Right renal pelvis (tissue), 4 donors: ENCODE results near the gene RMND5A. TPM values are rescaled to one million over a fixed set of nuclear protein-coding genes. Genes with fewer than 3 reads are reported as not detected.

Experiments
- DNase-seq, 4 donors: peaks; one replicate each; pipeline ENCODE4 v3.0.0-alpha.2; 2013; ENCODE audit warnings: low read depth in 4 of 4, low spot score in 3 of 4, missing footprints in 1 of 4
- polyA plus RNA-seq, 4 donors: library from polyadenylated mRNA; unstranded; fragments of 120-200 nt; gene quantifications; one replicate each; pipeline ENCODE4 v1.2.1, GENCODE V29; 2013; ENCODE audit not compliant: insufficient read length in 4 of 4

RMND5A gene
- polyA plus RNA-seq, 4 donors, result 52.3 to 68.4 (median 63.4) TPM

DNA sequence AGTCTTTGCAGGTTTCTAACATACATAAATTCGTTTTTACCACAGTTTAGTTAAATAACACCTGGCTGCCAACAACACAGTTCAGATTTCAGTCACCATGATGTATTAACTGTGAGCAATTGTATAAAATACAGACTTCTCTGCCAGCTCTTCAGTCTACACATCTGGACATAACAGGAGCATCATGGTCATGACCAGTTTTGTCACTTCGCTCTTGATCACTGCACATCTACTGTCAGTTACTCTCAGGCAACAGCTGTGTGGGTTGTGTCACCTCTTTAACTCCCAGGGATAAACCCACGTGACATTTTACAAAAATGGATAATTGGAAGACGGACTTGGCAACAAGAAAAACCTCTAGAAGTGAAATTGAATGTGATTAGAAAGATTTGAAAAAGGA, 40.3 kb downstream of the RMND5A start:
- no peak for DNase-seq

- peak in 1 of 4 donors; percentile 12 for DNase-seq
Measured at GRCh38 chr2:86764661-86765309, 44.7 kb downstream of the RMND5A start.

- no peak for DNase-seq
Measured at GRCh38 chr2:86765310-86765695, 45.2 kb downstream of the RMND5A start.

GRCh38 chr2:86768189-86768949, 48.3 kb downstream of the RMND5A start:
- DNase-seq, result no peak

DNA sequence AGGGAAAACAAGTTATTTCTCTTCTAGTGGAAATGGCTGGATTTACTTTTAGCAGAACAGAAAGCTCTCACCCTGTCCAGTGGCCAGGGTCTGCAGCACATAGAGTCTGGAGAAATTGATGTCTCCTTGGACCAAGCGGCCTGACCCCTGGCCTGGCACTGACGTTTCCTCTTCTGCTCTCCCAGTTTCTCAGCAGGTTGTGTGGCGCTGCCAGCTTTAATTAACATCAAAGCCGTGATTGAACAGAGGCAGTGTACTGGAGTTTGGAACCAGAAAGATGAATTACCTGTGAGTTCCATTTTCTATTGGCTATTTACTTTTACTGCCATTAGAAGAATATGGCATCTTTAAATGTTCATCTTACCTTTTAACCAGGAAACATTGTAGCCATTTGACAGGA, 49.7 kb downstream of the RMND5A start:
- DNase-seq, result no peak

DNA sequence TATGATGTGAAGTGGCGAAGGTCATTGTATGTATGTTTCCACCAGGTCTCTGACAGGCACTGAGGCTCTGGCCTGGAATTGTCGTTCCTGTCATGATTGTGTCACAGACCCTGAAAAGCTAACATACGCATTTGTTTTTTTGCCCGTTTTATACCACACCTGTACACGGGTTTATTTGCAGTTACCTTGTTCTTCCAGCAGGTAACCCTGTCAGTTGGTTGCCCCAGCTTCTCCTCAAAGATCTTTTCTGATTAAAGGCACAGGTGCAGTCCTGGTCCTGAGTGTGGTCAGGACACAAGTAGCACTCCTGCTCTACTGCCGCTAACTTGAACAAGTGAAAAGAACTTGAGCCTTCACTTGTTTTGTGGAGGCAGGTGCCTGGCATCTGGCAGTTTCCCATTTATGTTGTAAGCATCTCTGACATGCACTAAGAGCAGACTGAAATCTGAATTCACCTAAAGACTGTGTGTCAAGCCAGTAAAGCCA, 50.8 kb downstream of the RMND5A start:
- DNase-seq, result no peak

DNA sequence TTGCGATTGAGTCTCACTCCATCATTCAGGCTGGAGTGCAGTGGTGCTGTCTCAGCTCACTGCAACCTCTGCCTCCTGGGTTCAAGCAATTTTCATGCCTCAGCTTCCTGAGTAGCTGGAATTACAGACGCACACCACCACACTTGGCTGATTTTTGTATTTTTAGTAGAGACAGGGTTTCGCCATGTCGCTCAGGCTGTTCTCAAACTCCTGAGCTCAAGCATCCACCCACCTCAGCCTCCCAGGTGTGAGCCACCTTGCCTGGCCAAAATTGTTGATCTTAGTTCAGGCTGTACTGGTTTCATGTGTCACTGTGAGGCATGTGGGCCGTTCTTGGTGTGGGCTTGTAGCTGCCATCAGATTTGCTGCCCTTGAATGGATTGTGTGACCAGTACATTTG, 52.5 kb downstream of the RMND5A start:
- no peak for DNase-seq

- no peak for DNase-seq
Measured at GRCh38 chr2:86774862-86775261, 54.8 kb downstream of the RMND5A start.

- DNase-seq, result no peak
Measured at GRCh38 chr2:86775338-86775737, 55.2 kb downstream of the RMND5A start.

- DNase-seq, result no peak
Measured at GRCh38 chr2:86776532-86776931, 56.4 kb downstream of the RMND5A start.

- no peak for DNase-seq
Measured at GRCh38 chr2:86778957-86779356, 58.9 kb downstream of the RMND5A start.

DNA sequence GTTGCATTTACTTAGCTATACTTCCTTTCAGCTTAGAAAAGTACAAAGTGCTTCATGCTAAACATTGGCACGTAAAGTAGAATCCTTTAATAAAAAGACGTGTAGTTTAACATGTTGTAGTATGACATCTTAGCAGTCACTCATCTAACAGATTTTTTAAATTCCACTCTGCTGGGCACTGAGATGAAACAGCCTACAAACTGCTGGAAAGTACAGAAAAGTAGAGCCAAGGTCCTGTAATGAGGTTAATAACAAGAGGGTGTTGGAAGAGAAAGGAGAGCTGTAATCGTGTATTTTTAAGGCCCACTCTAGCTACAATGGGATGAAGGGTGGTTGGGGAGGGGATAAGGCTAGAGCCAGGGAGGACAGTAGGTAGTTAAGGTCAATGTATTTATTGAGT, 59.9 kb downstream of the RMND5A start:
- DNase-seq, result no peak

DNA sequence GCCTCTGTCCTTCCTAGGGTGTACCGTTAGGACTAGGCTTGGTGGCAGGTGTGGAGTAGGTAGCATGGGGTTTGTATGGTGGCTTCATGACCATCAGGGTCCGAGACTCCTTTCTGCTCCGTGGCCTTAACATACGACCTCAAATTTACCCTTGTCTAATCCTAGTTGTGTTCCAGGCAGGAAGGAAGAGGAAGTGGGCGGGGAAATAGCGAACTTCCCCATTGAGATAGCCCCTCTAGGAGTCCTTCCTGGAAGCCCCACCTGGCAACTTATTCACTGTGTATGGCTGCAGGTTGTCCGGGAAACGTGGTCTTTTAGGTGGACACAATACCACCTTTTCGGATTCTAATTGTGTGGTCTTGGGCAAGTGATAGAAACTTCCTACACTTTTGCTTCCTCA, 61.3 kb downstream of the RMND5A start:
- no peak for DNase-seq

GRCh38 chr2:86782748-86783147, 62.7 kb downstream of the RMND5A start:
- no peak for DNase-seq

DNA sequence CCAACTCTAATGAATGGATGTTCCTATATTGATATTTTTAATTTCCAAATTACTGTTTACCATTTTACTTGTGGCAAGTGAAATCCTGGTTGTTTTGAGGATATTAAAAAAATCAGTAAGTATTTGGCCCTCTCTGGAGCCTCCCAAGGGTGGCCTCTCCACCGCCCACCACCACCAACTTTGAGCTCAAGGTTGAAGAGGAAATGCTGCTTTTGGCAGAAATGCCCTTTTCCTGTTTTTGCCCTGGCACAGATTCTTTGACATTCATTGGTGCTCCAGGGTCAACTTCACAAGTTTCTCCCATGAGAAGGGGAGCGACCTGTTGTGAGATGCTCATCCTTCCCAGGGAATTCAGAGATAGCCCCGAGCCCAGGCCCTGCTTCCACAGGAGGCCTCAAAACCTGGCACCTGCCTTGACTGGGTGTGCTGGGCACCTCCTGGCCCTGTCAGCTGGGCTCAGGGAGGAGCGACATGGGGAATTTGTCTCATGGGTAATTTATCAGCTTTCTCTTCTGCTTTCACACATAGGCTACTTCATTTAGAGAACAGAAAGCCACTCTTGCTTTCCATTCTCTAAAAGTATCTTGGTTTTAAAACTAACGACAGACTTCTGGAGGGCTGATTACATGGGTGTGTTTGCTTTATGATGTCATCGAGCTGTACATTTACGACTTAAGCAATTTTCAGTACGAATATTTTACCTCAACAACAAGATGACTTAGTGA, 63.7 kb downstream of the RMND5A start:
- no peak for DNase-seq

GRCh38 chr2:86785456-86785855, 65.4 kb downstream of the RMND5A start:
- no peak for DNase-seq

DNA sequence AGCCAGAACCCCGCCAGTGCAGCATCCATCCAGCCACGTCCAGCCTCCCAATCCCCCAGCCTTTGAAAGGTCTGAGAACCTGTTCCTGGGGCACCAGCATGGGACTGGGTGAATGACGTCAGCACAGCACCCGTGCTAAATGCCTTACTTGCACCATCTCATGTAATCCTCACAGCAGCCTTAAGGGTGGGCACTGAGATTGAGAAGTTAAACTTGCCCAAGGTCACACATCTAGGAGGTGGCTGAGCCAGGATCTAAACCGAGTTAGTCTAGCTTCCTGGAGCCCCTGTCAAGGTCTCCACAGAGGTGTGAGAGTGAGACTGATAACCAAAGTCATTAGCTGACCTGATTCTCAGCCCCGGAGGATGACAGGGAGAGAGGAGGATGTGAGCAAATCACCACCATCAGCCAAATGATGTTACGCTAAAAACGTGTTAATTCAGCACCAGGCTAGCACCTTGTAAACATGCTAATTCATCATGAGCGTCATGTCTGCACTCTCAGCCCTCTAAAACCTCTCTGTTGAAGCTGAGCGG, 66.0 kb downstream of the RMND5A start:
- no peak for DNase-seq

DNA sequence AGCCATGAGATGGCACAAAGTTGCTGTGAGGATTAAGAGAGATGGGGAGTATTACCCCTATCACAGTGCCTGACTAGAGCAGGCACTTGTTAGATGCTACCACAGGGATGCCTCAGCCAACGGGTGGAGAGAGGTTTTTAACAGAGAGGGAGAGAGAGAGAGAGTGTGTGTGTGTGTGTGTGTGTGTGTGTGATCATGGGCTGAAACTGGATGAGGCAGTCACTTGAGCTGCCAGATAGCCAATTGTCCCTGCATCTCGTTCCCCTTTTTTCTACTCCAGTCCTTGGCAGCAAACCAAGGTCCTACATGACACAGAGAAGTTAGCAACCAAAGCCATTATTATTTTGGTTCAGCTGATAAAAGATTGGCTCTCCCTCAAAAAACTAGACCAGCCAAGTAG, 67.6 kb downstream of the RMND5A start:
- no peak for DNase-seq

- DNase-seq, result no peak
Measured at GRCh38 chr2:86788165-86788564, 68.1 kb downstream of the RMND5A start.

GRCh38 chr2:86788881-86789686, 69.0 kb downstream of the RMND5A start:
- DNase-seq, result no peak
